Heart right ventricle (tissue), 16 donors: Measurements from ENCODE around the gene LMBR1. TPM values are rescaled to one million over a fixed set of nuclear protein-coding genes. Genes with fewer than 3 reads are reported as not detected.

Source experiments
- ATAC-seq, 8 donors: fragments of 200-7000 bp; cut with Tn5 transposase; one replicate each; pipeline ENCODE4 v1.9.1; 2020; ENCODE audit warnings: mild to moderate bottlenecking in 8 of 8, moderate library complexity in 8 of 8, moderate number of reproducible peaks in 1 of 8
- DNase-seq, 2 donors: peaks; one replicate each; pipeline ENCODE4 v3.0.0-alpha.2; 2020
- H3K27ac ChIP-seq, 10 donors: fragments of 200-600 bp; sonication (generic) in 2 of 10; one replicate each; pipeline versions ENCODE4 v1.5.0 to v1.8.0; 2020 to 2022; ENCODE audit warnings: mild to moderate bottlenecking in 3 of 10
- H3K27me3 ChIP-seq, 7 donors: fragments of 200-600 bp; one replicate each; pipeline ENCODE4 v1.8.0; 2021 to 2022; ENCODE audit warnings: mild to moderate bottlenecking in 2 of 7
- H3K36me3 ChIP-seq, 9 donors: fragments of 200-600 bp; sonication (generic) in 1 of 9; one replicate each; pipeline versions ENCODE4 v1.5.0 to v1.8.0; 2020 to 2022; ENCODE audit warnings: mild to moderate bottlenecking in 2 of 9
- H3K4me1 ChIP-seq, 9 donors: fragments of 200-600 bp; sonication (generic) in 1 of 9; one replicate each; pipeline versions ENCODE4 v1.5.0 to v1.8.0; 2020 to 2022; ENCODE audit warnings: mild to moderate bottlenecking in 4 of 9
- H3K4me3 ChIP-seq, 10 donors: fragments of 200-600 bp; sonication (generic) in 2 of 10; one replicate each; pipeline versions ENCODE4 v1.5.0 to v1.8.0; 2020 to 2022; ENCODE audit warnings: mild to moderate bottlenecking in 7 of 10, moderate library complexity in 2 of 10
- H3K9me3 ChIP-seq, 11 donors: fragments of 200-600 bp in 10 of 11; sonication (generic) in 2 of 11; one replicate each; pipeline versions ENCODE4 v1.5.0 to v1.8.0; 2013 to 2022; ENCODE audit warnings: mild to moderate bottlenecking in 2 of 11, control low read depth in 1 of 11, moderate library complexity in 1 of 11
- CTCF ChIP-seq, 9 donors: fragments of 200-600 bp; sonication (generic) in 2 of 9; IDR thresholded peaks; one replicate each; pipeline versions ENCODE4 v1.5.0 to v1.8.0; 2021 to 2022; ENCODE audit warnings: antibody characterized with exemption in 9 of 9, mild to moderate bottlenecking in 5 of 9, moderate library complexity in 1 of 9
- WGBS, 2 donors: extraction: QIAGEN DNeasy Blood & Tissue Kit; methylation state at CpG; one replicate each; pipeline ENCODE4 v1.1.7; 2013; ENCODE audit warnings: inconsistent platforms in 1 of 2; 5-methylcytosine and 5-hydroxymethylcytosine counted together
- intact Hi-C, 10 donors: fragments of 100-400 bp; cut with DNase I; formaldehyde crosslinking; loops; one replicate each; pipeline versions ENCODE4 v1.11.1 to v1.14.2; 2022
- polyA plus RNA-seq, 2 donors: library from polyadenylated mRNA; stranded (reverse); fragments of 200-250 nt; gene quantifications; one replicate each; pipeline ENCODE4 v1.2.3, GENCODE V29; 2013
- total RNA-seq, 10 donors: library from RNA; stranded (reverse); fragmentation: NEBNext Ultra II Directional in 3 of 10; extraction: Animal tissue kit (Norgen Biotek cat#: 25700) in 3 of 10; gene quantifications; one replicate each; pipeline versions ENCODE4 v1.2.1 to v1.2.4, GENCODE V29; 2021 to 2023
- donor health status: Arrhythmogenic right ventricular cardiomyopathy.
- donor health status: ischemic (EF 13 %, LVEDD 7.1; RV severe dilation, severe dysfunction).
- donor health status: healthy with polysubstance abuse.
- donor health status: DM: no; HTN: yes; CAD: no.
- donor health status: DM: no; HTN: no; CAD: no.
- donor health status: ischemic (EF 25% LVEDD 6.9; RV normal size, moderate dysfunction).
- donor health status: ischemic (EF 25% LVEDD 5.7; RV mildly dilated, moderate dysfunction).
- donor health status: healthy.
- donor health status: DM: yes; HTN: yes; CAD: no.
- donor health status: Ischemic cardiomyopathy.
- donor health status: ischemic (EF 35%, LVEDD 5.7; RV mildly dilated, moderate dysfunction).
- donor health status: nonischemic (EF 11% LVEDD 7.7; RV severe dilation, severe dysfunction).
- donor health status: DM: yes; HTN: yes; CAD: no.
- donor health status: PGD.
- donor health status: ischemic (EF 29% LVEDD 5.4; RV normal size, mild dysfunction).
- donor health status: nonischemic (EF 23%, LVEDD 6.1; RV moderate dilation, normal function).

Gene LMBR1
- total and polyA plus RNA-seq, 12 donors: 9.0 to 45.5 (median 37.5) TPM

- H3K27me3 ChIP-seq: no peaks in the 10 kb centered on the region
- DNase-seq: no peak
- no peak for TF ChIP-seq CTCF (IDR thresholded peaks at IDR 0.05)
- peaks cover 0 to 11% (median 0%) of the 10 kb centered on the region in 9 donors for H3K36me3 ChIP-seq
- no peak overlapping the region for H3K4me3 ChIP-seq
- no peak for ATAC-seq
- intact Hi-C loops: no loop called here
- WGBS, 2 donors: 80 to 83% methylated on average over 5 of the region's 5 CpGs
- H3K9me3 ChIP-seq: no peaks in the 10 kb centered on the region
- no peak overlapping the region for H3K27ac ChIP-seq
- H3K4me1 ChIP-seq: peaks cover 3 to 34% (median 24%) of the 10 kb centered on the region in 9 donors
Observed at GRCh38 chr7:156840134-156840533, 52.8 kb downstream of the LMBR1 start.

GRCh38 chr7:156836443-156836842 lies 56.5 kb downstream of the LMBR1 start:
- ATAC-seq (peak in 2 of 8 donors; percentile 61 to 63), DNase-seq (no peak)
- peaks cover 0 to 12% (median 3%) of the 10 kb centered on the region in 9 donors for H3K4me1 ChIP-seq
- intact Hi-C loops: no loop called here
- no peaks in the 10 kb centered on the region for H3K27me3 ChIP-seq
- H3K27ac ChIP-seq: no peak overlapping the region
- H3K36me3 ChIP-seq: peaks cover 0 to 46% (median 5%) of the 10 kb centered on the region in 9 donors
- WGBS, 2 donors: 64 to 70% methylated on average over 3 of the region's 3 CpGs
- H3K4me3 ChIP-seq: no peak overlapping the region
- no peak for TF ChIP-seq CTCF (IDR thresholded peaks at IDR 0.05)
- H3K9me3 ChIP-seq: no peaks in the 10 kb centered on the region

GRCh38 chr7:156834462-156834861 lies 58.5 kb downstream of the LMBR1 start:
- WGBS, 2 donors: 95 to 97% methylated on average over 3 of the region's 3 CpGs
- Histone ChIP-seq H3K4me3 (no peak overlapping the region), H3K9me3 (no peaks in the 10 kb centered on the region), H3K4me1 (peaks cover 0 to 9% (median 3%) of the 10 kb centered on the region in 9 donors), H3K27me3 (no peaks in the 10 kb centered on the region), H3K27ac (no peak overlapping the region), H3K36me3 (peaks cover 0 to 46% (median 5%) of the 10 kb centered on the region in 9 donors)
- ATAC-seq: no peak
- intact Hi-C loops: no loop called here
- TF ChIP-seq CTCF (IDR thresholded peaks at IDR 0.05): no peak
- DNase-seq: no peak

GRCh38 chr7:156833312-156833711 lies 59.7 kb downstream of the LMBR1 start:
- intact Hi-C loops: no loop called here
- Histone ChIP-seq H3K27me3 (no peaks in the 10 kb centered on the region), H3K9me3 (no peaks in the 10 kb centered on the region), H3K27ac (no peak overlapping the region), H3K4me3 (no peak overlapping the region), H3K4me1 (peaks cover 0 to 9% (median 3%) of the 10 kb centered on the region in 9 donors), H3K36me3 (peaks cover 0 to 46% (median 5%) of the 10 kb centered on the region in 9 donors)
- WGBS, 2 donors: 95 to 98% methylated on average over 4 of the region's 4 CpGs
- ATAC-seq (no peak), DNase-seq (no peak)
- TF ChIP-seq CTCF (IDR thresholded peaks at IDR 0.05): no peak
